Caco-2 (cell line): Measurements from ENCODE around the gene ULK3. TPM values are rescaled to one million over a fixed set of nuclear protein-coding genes. Genes with fewer than 3 reads are reported as not detected.

ENCODE experiments used
- BruUV-seq: library from RNA; stranded (reverse); fragments of 400-500 nt; replicated peaks from 2 replicates; lab custom pipeline; 2021; lab: Mats Ljungman, UMichigan
- CTCF ChIA-PET: fragments of 300-600 bp; sonication (Branson Sonifier 250); formaldehyde crosslinking; loops from one replicate; lab custom pipeline; 2022; ENCODE audit warnings: antibody characterized with exemption; lab: Charles Lee
- POLR2A ChIA-PET: fragments of 300-600 bp; sonication (Branson Sonifier 250); formaldehyde crosslinking; loops from one replicate; lab custom pipeline; 2022; ENCODE audit warnings: antibody characterized with exemption; lab: Charles Lee
- DNase-seq, 2 experiments: peaks; one replicate each; pipeline versions ENCODE4 v3.0.0 to v3.0.0-alpha.2; 2020 to 2022
- H3K27me3 ChIP-seq: replicated peaks from 2 replicates; pipeline ENCODE4 v1.6.0; 2011; ENCODE audit warnings: low read length; ENCODE audit not compliant: control insufficient read depth, insufficient read depth
- H3K36me3 ChIP-seq: 2 replicates; pipeline ENCODE4 v1.5.1; 2011; ENCODE audit warnings: low read length; ENCODE audit not compliant: control insufficient read depth, insufficient read depth
- H3K4me1 ChIP-seq: fragments of 250-450 bp; sonication (Bioruptor Pico); 2 replicates; pipeline ENCODE4 v1.5.1; 2020; ENCODE audit warnings: mild to moderate bottlenecking
- H3K4me3 ChIP-seq: 2 replicates; pipeline ENCODE4 v1.5.1; 2011; ENCODE audit warnings: low read depth, mild to moderate bottlenecking, control low read depth, low read length
- H3K9me3 ChIP-seq: fragments of 250-450 bp; sonication (Bioruptor Pico); 2 replicates; pipeline ENCODE4 v1.5.1; 2020; ENCODE audit warnings: mild to moderate bottlenecking, moderate library complexity
- H3K27ac Mint-ChIP-seq: one replicate; pipeline ENCODE4 v1.8.0; 2022; ENCODE audit warnings: mixed read lengths; ENCODE audit not compliant: unreplicated experiment
- H3K27me3 Mint-ChIP-seq: one replicate; pipeline ENCODE4 v1.8.0; 2022; ENCODE audit warnings: mixed read lengths; ENCODE audit not compliant: insufficient read depth, unreplicated experiment
- H3K36me3 Mint-ChIP-seq: one replicate; pipeline ENCODE4 v1.8.0; 2022; ENCODE audit warnings: mild to moderate bottlenecking, mixed read lengths; ENCODE audit not compliant: insufficient read depth, unreplicated experiment
- H3K4me1 Mint-ChIP-seq: one replicate; pipeline ENCODE4 v1.8.0; 2022; ENCODE audit warnings: low read depth, mixed read lengths; ENCODE audit not compliant: unreplicated experiment
- H3K4me3 Mint-ChIP-seq: one replicate; pipeline ENCODE4 v1.8.0; 2022; ENCODE audit warnings: mild to moderate bottlenecking, moderate library complexity, mixed read lengths; ENCODE audit not compliant: unreplicated experiment
- H3K9me3 Mint-ChIP-seq: one replicate; pipeline ENCODE4 v1.8.0; 2022; ENCODE audit warnings: mixed read lengths; ENCODE audit not compliant: unreplicated experiment
- CTCF ChIP-seq, 2 experiments: fragments of 200-600 bp in 1 of 2; IDR thresholded peaks; 1 replicate in 1 of 2; 2 replicates in 1 of 2; pipeline versions ENCODE4 v1.5.1 to v1.8.0; 2011 to 2022; ENCODE audit warnings: antibody characterized with exemption in 1 of 2, control low read depth in 1 of 2, inconsistent platforms in 1 of 2, low read depth in 1 of 2, low read length in 1 of 2, mild to moderate bottlenecking in 1 of 2, moderate library complexity in 1 of 2; ENCODE audit not compliant: insufficient read depth in 1 of 2, severe bottlenecking in 1 of 2, unreplicated experiment in 1 of 2
- intact Hi-C: fragments of 100-400 bp; cut with micrococcal nuclease; formaldehyde crosslinking; loops from one replicate; pipeline ENCODE4 v1.10.0; 2022; ENCODE audit not compliant: unreplicated experiment
- total RNA-seq: library from RNA; stranded (reverse); gene quantifications from 2 replicates; pipeline ENCODE4 v1.2.3, GENCODE V29; 2022

ULK3 gene
- total RNA-seq, 1 experiment from 2014 or later = 33.4 TPM

GRCh38 chr15:74836846-74837245 lies 6.1 kb downstream of the ULK3 start:
- intact Hi-C loops = no loop called here
- ChIA-PET CTCF (interaction anchor here (0.6 kb wide), 1 partner anchor 20 kb away, joined by 3 read pairs; no protein-coding TSS in a partner anchor), POLR2A (no interaction called here)
- H3K27me3 ChIP-seq = no peaks in the 10 kb centered on the region
- Mint-ChIP-seq H3K27ac (no peak overlapping the region), H3K9me3 (no peaks in the 10 kb centered on the region), H3K4me3 (no peak overlapping the region), H3K4me1 (no peaks in the 10 kb centered on the region), H3K27me3 (no peaks in the 10 kb centered on the region), H3K36me3 (peaks cover 6% of the 10 kb centered on the region)
- no peaks in the 10 kb centered on the region for H3K4me1 ChIP-seq
- no peaks in the 10 kb centered on the region for H3K36me3 ChIP-seq
- no peak for TF ChIP-seq CTCF (IDR thresholded peaks at IDR 0.05; ENCODE audit: insufficient read depth in 1 of 2, low read depth in 1 of 2, low read length in 1 of 2, severe bottlenecking in 1 of 2, unreplicated experiment in 1 of 2)
- no peaks in the 10 kb centered on the region for H3K9me3 ChIP-seq
- no peak for DNase-seq
- H3K4me3 ChIP-seq = no peak overlapping the region
- no TSS peak for BruUV-seq

- Histone ChIP-seq H3K4me3 (no peak overlapping the region), H3K9me3 (no peaks in the 10 kb centered on the region), H3K27me3 (no peaks in the 10 kb centered on the region), H3K36me3 (no peaks in the 10 kb centered on the region), H3K4me1 (no peaks in the 10 kb centered on the region)
- H3K27me3 Mint-ChIP-seq = no peaks in the 10 kb centered on the region
- peak; percentile 76 to 88 for DNase-seq
- peak; percentile 57 to 83 for TF ChIP-seq CTCF (IDR thresholded peaks at IDR 0.05; ENCODE audit: insufficient read depth in 1 of 2, low read depth in 1 of 2, low read length in 1 of 2, severe bottlenecking in 1 of 2, unreplicated experiment in 1 of 2)
- intact Hi-C loops = loop anchor here (2.0 kb wide), 2 partner anchors 27 to 65 kb away; no protein-coding TSS in a partner anchor
- ChIA-PET CTCF (interaction anchor here (0.7 to 1.0 kb wide), 2 partner anchors 65 to 221 kb away, joined by 3 to 4 read pairs; no protein-coding TSS in a partner anchor), POLR2A (no interaction called here)
- no peaks in the 10 kb centered on the region for H3K4me1 Mint-ChIP-seq
- peaks cover 6% of the 10 kb centered on the region for H3K36me3 Mint-ChIP-seq
- no peaks in the 10 kb centered on the region for H3K9me3 Mint-ChIP-seq
- no TSS peak for BruUV-seq
- no peak overlapping the region for H3K4me3 Mint-ChIP-seq
- no peak overlapping the region for H3K27ac Mint-ChIP-seq
These were observed 7.6 kb downstream of the ULK3 start for GRCh38 chr15:74835312-74835823.

GRCh38 chr15:74833376-74834107 lies 9.4 kb downstream of the ULK3 start:
- intact Hi-C loops = loop anchor here (2.0 kb wide), 2 partner anchors 25 to 63 kb away; no protein-coding TSS in a partner anchor
- Mint-ChIP-seq H3K27ac (peak overlapping the region; percentile 2), H3K27me3 (no peaks in the 10 kb centered on the region), H3K4me1 (no peaks in the 10 kb centered on the region), H3K4me3 (no peak overlapping the region), H3K36me3 (peaks cover 6% of the 10 kb centered on the region), H3K9me3 (no peaks in the 10 kb centered on the region)
- DNase-seq = no peak
- CTCF ChIA-PET = interaction anchor here (0.5 to 1.1 kb wide), 2 partner anchors 62 to 188 kb away, joined by 3 to 7 read pairs; no protein-coding TSS in a partner anchor
- no peaks in the 10 kb centered on the region for H3K9me3 ChIP-seq
- TF ChIP-seq CTCF (IDR thresholded peaks at IDR 0.05; ENCODE audit: insufficient read depth in 1 of 2, low read depth in 1 of 2, low read length in 1 of 2, severe bottlenecking in 1 of 2, unreplicated experiment in 1 of 2) = no peak
- no peak overlapping the region for H3K4me3 ChIP-seq
- POLR2A ChIA-PET = interaction anchor here (0.6 kb wide), 1 partner anchor 13 kb away, joined by 6 read pairs; no protein-coding TSS in a partner anchor
- no TSS peak for BruUV-seq
- no peaks in the 10 kb centered on the region for H3K27me3 ChIP-seq
- H3K4me1 ChIP-seq = no peaks in the 10 kb centered on the region
- H3K36me3 ChIP-seq = no peaks in the 10 kb centered on the region
